HL-60/S4 (cell line): ENCODE measurements around the gene PHPT1.
"Not testable (repeated sequence)": the region's sequence is repeated elsewhere in the genome, so short reads cannot be mapped to it uniquely, and the experiment has no call there.

ENCODE experiments used
- in situ Hi-C: fragments of 300-500 bp; cut with MboI; formaldehyde crosslinking; loops from 2 replicates; pipeline ENCODE4 v1.14.3; 2022; ENCODE audit warnings: low sequenced_read_pairs

Gene PHPT1

GRCh38 chr9:136835932-136836904 lies 13.0 kb upstream of the PHPT1 start:
- in situ Hi-C loops, result no loop called here

GRCh38 chr9:136837146-136837855 lies 11.9 kb upstream of the PHPT1 start:
- in situ Hi-C loops, result no loop called here

DNA sequence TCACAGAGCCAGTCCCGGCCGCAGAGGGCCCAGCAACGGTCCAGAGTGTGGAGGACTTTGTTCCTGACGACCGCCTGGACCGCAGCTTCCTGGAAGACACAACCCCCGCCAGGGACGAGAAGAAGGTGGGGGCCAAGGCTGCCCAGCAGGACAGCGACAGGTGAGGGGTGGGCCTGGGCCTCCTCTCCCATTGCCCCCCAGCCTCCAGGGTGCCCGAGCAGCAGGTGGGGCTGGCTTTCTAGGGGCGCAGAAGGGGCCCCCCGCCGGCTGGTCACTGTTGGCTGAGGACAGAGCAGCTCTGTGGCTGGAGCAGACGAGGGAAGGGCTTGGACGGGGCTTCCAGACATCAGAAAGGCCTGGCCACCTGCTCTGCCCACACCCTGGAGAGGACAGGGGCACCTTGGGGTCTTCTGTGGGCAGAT lies 11.3 kb upstream of the PHPT1 start:
- in situ Hi-C loops, result not testable (repeated sequence)

- in situ Hi-C loops, result no loop called here
These were observed 10.6 kb upstream of the PHPT1 start for GRCh38 chr9:136838314-136839228.

- in situ Hi-C loops, result no loop called here
These were observed 9.7 kb upstream of the PHPT1 start for GRCh38 chr9:136839229-136840139.

DNA sequence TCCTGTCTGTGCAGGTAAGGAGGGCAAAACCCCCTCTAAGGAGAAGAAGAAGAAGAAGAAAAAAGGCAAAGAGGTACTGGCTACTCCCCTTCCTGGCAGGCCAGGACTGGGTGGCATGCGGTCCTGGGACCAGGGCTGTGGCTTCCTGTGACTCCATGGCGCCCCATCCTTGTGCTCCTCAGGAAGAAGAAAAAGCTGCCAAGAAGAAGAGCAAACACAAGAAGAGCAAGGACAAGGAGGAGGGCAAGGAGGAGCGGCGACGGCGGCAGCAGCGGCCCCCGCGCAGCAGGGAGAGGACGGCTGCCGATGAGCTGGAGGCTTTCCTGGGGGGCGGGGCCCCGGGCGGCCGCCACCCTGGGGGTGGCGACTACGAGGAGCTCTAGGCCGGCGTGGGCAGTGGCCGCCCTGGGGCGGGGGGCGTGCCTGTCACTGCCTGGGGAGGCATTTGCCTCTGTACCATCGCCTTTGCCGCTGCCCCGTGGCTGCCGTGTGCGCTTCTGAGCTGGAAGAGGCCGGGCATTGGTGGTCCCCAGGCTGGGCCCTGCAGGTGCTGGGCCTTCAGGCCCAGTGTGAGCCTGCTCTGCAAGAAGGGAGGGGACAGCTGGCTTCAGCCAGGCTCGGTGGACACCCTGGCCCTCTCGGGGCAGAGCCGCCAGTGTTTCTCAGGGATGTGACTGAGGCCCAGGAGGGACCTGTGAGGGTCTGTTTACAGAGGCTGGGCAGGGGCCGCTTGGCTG lies 8.9 kb upstream of the PHPT1 start:
- in situ Hi-C loops, result no loop called here

DNA sequence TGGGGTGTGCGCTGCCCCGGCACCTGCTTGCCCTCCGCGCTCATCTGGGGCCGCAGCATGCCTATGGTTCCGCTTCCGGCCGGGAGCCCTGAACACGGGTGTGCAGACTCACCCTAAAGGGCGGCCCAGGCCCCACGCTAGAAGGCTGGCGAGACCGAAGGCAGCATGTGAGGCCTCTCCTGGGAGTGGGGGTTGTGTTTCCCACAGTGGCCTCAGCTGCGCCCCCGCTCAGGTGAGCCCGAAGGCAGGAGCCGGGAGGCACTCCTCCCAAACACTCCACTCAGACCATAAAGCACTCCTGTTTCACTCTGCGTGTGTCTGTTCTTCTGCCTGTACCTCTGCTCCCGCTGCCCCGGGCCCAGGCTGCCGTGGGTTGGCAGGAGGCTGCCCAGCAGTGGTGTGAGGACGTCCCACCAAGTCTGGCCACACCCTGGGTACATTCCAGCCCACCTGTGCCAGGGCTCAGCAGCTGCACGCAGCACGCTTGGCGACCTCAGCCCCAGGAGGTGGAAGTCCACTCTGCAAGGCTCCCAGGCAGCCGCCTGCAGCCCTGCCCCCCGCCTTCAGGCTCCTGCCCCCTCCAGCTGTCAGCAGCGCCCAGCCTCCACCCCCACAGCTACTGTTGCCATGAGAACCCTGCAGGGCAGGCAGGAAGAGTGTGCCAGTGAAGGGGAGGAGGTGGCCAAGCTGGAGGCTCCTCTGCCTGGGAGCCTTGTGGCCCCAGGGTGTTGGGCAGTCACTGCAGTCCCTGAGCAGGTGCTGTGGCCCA lies 8.1 kb upstream of the PHPT1 start:
- in situ Hi-C loops, result no loop called here

DNA sequence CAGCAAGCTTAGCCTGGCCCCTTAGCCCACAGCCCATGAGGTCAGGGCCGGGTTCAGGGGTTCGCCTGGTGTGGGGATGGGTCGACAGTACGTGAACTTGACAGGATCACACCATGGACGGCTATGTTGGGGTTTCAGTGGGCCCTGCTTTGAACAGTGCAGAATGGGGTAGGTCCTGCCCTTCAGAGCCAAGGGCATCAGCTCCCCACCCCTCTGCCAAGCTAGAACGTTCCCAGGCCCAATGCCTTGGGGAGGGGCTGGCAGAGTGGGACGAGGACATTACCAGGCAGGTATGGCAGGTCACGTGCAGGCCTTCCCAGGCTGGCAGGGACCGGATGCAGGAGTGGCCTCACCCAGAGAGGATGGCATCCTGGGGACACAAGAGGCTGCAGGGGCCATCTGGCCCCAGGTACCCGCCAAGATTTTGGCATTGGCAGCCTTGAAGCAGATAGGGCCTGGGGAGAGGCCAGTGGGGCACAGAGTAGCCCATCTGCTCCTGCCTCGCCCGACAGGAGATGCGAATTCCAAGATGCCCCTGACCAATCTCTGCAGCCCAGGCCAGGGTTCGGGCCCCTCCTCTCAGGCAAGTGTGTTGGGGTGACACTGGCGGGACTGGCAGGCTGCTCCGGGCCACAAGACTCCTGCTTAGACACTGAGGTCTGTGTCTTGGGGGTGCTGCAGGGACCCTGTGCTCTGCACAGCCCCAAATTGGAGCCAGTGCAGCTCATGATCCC lies 7.4 kb upstream of the PHPT1 start:
- in situ Hi-C loops, result not testable (repeated sequence)

- in situ Hi-C loops, result not testable (repeated sequence)
These were observed 6.7 kb upstream of the PHPT1 start, which contains the start of gene AJM1 for GRCh38 chr9:136842380-136842948. Gene AJM1, plus strand, starts transcription at chr9:136842478. Its CDS starts 1,937 bp downstream, at chr9:136844415.

GRCh38 chr9:136843159-136843800 lies 5.9 kb upstream of the PHPT1 start:
- in situ Hi-C loops, result not testable (repeated sequence)

DNA sequence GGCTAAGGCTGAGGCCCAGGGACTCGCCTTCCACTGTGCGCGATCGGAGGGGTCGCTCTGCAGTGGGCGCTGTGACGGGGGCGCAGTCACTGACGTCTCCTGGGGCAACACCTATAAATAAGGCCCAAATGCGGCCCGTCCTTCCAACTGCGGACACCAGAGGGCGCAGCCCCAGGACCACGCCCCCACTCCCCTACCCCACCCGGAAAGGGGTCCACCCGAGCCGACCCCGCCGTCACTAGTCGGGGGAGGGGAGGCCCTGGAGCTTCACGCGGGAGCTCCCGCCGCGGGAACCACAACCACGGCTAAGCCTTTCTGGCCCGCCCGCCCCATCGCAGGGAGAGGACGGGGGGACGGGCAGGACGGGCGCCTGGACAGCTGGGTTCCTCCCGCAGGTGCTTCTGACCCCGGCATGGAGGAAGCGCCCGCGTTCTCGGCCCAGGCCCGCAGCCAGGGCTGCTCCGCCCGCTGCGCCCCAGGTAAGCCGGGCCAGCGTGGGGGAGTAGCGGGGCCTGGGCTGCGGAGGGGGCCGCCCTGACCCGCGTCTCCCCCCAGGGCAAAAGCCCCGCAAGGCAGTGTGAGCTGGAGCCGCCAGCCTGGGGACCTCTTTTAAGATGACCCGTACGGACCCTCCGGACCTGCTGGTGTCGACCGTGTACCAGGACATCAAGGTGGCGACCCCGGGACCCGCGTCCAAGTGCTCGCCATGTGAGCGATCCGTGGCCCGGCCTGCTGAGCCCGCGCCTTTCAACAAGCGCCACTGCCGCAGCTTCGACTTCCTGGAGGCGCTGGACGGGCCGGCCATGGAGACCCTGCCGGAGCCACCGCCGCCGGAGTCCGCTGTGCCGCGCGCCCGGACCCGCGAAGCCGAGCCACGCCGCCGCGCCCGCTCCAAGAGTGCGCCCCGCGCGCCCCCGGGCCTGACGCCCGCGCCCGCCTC lies 5.1 kb upstream of the PHPT1 start:
- in situ Hi-C loops, result not testable (repeated sequence)

GRCh38 chr9:136844761-136845464 lies 4.3 kb upstream of the PHPT1 start:
- in situ Hi-C loops, result no loop called here

DNA sequence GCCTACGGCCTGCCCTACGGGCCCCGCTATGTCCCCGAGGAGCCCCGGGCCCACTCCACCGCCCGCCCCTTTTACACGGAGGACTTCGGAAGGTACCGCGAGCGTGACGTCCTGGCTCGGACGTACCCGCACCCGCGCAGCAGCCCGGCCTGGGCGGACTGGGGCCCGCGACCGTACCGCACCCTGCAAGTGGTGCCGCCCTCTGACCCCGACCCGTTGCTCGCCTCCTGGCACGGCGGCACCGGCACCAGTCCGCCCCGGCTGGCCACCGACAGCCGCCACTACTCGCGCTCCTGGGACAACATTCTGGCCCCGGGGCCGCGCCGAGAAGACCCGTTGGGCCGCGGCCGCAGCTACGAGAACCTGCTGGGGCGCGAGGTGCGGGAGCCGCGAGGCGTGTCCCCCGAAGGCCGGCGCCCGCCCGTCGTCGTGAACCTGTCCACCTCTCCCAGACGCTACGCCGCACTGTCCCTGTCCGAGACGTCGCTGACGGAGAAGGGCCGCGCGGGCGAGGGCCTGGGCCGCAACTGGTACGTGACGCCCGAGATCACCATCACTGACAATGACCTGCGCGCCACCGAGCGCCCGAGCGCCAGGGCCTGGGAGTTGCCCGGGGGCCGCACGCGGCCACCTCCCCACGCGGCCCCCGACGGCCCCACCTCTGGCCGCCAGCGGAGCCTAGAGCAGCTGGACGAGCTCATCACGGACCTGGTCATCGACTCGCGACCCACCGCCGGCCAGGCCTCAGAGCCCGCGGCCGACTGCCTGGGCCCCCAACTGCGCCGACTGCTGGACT lies 3.5 kb upstream of the PHPT1 start:
- in situ Hi-C loops, result no loop called here

DNA sequence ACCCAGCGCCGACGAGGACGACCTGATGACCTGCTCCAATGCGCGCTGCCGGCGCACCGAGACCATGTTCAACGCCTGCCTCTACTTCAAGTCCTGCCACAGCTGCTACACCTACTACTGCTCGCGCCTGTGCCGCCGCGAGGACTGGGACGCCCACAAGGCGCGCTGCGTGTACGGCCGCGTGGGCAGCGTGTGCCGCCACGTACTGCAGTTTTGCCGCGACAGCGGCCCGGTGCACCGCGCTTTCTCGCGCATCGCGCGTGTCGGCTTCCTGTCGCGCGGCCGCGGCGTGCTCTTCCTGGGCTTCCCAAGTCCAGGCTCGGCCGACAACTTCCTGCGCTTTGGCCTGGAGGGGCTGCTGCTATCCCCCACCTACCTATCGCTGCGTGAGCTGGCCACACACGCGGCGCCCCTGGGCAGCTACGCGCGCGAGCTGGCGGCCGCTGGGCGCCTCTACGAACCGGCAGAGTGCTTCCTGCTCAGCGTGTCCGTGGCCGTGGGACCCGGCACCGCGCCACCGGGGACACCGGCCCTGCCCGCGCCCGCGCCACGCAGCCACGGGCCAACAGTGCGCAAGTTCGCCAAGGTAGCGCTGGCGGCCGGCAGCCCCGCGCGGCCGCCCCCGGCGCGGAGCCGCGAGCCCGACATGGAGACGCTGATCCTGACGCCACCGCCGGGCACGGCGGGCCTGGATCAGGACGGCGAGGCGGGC lies 2.7 kb upstream of the PHPT1 start:
- in situ Hi-C loops, result no loop called here
